ENCODE data around the gene FUT4.
"Not testable (repeated sequence)": the region's sequence is repeated elsewhere in the genome, so short reads cannot be mapped to it uniquely, and the experiment has no call there.

The FUT4 gene

DNA sequence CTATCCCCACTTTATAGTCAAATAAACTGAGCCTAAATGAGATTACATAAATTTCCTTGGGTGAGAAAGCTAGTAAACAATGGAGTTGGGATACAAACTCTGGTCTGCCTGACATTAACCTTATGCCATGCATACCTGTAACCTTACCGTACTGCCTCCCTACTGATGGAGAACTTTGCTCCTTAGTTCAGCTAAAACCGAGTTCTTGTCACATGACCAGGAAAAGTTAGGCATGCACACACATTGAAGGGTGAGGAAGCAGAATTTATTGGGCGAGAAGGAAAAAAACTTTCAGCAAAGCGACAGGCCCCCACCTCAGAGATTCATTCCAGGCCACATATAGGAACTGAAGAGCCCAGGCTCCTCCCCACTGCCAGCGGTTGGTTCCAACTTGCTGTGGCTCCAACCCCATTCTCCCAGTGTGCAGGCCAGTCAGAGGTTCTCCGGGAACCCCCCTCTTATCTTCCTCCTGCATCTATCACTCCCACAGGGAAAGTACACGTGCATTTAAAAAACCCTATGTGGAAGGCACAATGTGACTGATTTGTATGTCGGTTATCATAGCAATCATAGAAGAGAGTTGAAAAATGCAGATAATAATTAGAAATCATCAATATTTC lies 20.2 kb downstream of the FUT4 start:
- H3K4me3 ChIP-seq (ENCODE audit: low read depth, low read length) = no peak overlapping the region

DNA sequence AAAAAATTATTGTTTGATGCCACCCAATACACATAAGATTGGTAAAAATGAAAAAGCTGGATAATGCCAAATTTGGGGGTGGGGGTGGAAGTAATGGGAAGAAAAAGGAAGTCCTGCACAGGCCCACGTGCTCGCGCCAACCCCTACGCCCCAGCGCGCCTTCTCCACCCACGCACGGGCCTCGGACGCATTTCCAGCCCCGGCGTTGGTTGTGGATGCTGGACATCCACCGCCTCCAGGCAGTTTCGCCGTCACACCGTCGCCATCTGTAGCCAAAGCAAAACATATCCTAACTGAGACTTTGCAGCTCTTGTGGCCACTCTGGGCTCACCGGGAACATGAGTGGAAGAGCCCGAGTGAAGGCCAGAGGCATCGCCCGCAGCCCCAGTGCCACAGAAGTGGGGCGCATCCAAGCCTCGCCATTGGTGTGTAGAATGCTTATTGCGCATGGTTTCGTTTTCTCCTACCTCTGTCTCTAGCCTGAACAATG lies 23.5 kb downstream of the FUT4 start, which contains the start of gene PIWIL4:
PIWIL4 (plus strand) TSS at position 188 of the 490 bp plus-strand sequence; CDS start at position 339, 151 bp downstream.
- H3K4me3 ChIP-seq (ENCODE audit: low read depth, low read length) = no peak within 1 kb of the TSS

DNA sequence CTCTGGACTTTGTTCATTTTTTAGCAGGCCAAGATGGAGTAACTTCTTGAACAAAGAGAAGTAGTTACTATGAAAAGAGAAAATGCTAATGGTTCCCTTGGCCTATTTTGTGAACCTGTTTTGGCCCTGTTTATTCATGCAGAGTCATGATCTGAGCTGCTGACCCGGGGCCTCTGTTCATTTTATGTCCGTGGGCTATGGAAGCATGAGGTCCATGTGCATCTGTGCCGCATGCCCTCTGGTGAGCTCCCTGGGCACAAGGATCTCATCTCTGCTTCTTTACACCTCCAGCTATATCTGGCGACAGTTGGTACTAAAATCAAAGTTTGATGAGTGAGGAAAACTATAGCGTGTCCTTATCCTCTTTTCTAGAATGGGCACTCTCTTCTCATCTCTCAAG lies 24.5 kb downstream of the FUT4 start:
- H3K4me3 ChIP-seq (ENCODE audit: low read depth, low read length) = no peak overlapping the region

DNA sequence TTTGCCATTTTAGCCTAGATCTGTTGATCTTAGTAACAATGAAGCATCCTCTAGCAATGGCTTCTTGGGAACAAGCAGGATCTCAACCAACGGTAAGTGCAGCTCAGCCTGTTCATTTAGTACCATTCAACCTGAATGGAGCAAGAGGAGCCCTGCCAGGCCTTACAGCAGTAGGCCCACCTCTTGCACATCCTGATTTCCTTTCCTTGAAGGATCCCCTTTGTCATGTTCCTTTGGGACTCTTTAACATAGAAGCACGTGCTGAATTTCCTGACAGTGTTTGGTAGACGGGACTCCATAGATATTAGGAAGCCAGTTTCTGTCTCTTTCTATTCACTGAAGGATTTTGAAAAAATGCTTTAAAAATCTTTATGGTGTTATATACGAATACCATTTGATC lies 25.0 kb downstream of the FUT4 start:
- no peak overlapping the region for H3K4me3 ChIP-seq (ENCODE audit: low read depth, low read length)

DNA sequence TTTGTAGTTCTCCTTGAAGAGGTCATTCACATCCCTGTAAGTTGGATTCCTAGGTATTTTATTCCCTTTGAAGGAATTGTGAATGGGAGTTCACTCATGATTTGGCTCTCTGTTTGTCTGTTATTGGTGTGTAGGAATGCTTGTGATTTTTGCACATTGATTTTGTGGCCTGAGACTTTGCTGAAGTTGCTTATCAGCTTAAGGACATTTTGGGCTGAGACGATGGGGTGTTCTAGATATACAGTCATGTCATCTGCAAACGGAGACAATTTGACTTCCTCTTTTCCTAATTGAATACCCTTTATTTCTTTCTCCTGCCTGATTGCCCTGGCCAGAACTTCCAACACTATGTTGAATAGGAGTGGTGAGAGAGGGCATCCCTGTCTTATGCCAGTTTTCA lies 29.3 kb downstream of the FUT4 start:
- H3K4me3 ChIP-seq (ENCODE audit: low read depth, low read length) = not testable (repeated sequence)

DNA sequence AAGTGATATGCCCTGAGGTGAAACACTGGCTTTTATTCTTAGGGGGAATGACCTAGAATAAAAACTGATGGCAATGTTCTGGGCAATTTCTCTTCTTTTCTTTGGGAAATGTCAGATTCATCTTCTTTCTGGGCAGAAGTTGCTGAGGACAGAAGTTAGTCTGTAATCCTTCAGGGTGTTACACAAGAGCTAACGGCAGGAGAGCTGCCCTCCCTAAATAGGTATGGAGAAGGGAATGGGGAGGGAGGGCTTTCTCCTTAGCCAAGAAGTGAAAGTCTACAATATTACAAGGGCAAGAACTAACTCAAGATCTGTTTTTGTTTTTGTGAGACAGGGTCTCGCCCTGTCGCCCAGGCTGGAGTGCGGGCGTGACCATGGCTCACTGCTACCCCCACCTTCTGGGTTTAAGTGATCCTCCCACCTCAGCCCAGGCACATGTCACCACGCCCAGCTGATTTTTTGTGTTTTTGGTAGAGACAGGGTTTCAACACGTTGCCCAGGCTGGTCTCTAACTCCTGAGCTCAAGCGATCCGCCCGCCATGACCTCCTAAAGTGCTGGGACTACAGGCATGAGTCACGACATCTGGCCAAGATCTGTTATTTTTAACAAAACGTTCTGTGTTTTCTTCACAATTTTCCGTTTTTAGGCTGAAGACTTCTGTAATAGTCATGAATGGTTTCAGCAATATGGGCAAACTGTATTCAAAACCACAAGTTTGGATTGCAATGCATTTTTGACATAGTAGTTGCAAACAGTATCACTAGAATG lies 30.7 kb downstream of the FUT4 start:
- no peak overlapping the region for H3K4me3 ChIP-seq (ENCODE audit: low read depth, low read length)

DNA sequence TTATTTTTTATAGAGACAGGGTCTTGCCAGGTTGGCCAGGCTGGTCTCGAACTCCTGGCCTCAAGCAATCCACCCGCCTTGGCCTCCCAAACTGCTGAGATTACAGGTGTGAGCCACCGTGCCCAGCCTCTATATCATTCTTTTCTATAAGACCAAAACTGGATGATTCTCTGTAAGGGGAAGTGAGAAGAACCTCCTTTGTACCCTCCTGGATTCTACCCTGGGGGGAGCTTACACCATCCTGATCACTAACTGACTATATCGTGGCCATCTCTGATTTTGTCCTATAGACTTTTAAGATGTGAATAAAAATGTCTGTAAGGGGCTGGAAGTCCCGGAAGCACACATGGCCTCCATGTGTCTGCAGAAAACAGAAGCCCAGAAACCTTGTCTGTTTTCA lies 32.6 kb downstream of the FUT4 start:
- H3K4me3 ChIP-seq (ENCODE audit: low read depth, low read length) = no peak overlapping the region

DNA sequence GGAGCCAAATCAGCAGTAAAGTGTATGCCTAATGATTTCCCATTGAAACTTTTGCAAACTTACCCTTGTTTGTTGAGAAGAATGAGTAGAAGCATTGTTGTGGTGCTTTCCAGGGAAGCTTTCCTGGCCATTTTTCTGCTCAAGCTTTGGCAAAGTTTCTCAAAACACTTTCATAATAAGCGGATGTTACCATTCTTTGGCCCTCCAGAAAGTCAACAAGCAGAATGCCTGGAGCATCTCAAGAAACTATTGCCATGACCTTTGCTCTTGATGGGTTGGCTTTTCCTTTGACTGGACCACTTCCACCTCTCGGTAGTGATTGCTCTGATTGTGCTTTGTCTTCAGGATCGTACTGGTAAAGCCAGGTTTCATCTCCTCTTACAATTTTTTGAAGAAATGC lies 34.1 kb downstream of the FUT4 start:
- H3K4me3 ChIP-seq (ENCODE audit: low read depth, low read length) = no peak overlapping the region

DNA sequence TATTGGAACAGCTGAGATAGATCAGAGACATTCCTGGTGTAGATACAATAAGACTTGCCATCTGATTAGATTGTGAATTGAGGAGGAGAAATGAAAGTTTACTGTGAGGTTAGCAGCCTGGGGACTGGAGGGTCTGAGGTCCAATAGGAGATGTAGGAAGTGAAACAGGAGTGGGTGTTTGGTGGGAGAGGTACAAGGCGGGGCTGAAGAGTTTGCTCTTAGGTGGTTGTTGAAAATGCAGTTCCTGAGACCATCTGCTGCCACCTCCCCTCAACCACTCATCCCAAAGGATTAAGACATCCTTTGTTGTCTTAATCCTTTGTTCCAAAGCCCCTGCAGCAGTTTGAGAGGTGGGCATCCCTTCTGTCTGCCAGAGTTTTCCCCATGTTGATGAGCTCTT lies 38.2 kb downstream of the FUT4 start:
- H3K4me3 ChIP-seq (ENCODE audit: low read depth, low read length) = no peak overlapping the region

DNA sequence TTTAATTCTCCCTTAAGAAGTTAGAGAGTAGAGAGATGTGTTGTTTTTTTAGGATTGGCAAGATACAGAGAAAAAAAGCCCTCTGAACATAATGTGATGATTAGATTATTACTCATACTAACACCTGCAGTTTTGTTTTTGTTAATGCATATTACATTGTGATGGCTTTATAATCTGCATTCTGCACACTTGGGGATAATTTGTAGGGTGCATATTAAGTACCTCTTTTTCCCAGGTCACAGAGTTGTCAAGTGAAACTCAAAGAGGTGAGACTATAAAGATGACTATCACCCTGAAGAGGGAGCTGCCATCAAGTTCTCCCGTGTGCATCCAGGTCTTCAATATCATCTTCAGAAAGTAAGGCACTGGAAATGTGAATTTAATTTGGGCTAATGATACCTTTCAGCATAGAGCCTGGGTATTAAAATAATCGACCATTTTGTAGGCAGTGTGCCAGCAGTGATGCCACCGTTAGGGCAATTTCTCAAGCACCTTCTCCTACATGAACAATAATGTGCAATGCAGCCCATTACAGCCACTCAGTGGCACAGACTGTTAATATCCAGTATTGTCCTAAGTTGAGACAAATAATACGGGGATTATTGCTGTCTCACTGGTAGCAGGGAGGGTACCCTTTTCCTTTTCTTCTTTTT lies 39.6 kb downstream of the FUT4 start:
- H3K4me3 ChIP-seq (ENCODE audit: low read depth, low read length) = no peak overlapping the region

DNA sequence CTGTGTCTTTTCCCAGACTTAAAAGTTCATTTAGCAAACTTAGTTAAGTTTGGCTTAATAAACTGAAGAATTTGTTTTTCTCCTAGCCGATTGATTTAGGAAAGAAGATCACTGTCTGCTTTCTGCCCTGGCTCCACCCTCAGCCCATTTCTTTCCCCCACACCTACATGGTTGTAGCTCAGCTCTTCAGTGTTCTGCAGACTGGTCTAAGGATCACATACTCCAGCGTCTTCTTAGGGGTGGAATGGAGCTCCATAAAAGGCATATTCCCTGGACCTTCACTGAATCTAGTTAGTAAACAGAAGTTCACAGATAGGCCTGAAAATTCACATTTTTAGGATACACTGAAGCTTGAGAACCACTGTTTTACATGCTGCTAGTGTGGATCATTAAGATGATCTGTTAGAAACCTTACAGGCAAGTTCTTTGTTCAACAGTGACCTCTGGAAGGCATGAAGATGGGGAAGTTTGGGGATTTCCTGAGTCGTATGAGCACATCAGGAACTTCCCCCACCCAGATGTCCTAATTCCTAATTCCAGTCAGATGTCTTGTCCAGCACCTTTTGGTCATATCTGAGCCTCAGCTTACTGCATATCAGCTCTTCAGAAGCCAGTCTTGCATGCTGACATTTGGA lies 40.3 kb downstream of the FUT4 start:
- H3K4me3 ChIP-seq (ENCODE audit: low read depth, low read length) = no peak overlapping the region

DNA sequence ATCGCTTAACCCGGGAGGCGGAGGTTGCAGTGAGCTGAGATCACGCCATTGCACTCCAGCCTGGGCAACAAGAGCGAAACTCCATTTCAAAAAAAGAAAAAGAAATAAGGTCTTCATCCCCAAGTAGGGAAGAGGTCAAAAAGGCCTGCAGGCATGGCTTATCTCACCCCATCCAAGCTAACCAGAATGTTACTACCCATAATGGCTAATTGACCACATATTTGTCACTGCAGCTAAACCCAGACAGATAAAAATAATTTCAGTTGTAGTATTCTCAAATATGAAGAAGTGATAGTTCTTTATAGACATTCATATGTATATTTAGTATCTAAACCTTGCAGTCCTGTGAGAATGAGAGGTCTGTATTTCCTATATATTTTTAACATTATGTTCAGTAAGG lies 41.3 kb downstream of the FUT4 start:
- no peak overlapping the region for H3K4me3 ChIP-seq (ENCODE audit: low read depth, low read length)

DNA sequence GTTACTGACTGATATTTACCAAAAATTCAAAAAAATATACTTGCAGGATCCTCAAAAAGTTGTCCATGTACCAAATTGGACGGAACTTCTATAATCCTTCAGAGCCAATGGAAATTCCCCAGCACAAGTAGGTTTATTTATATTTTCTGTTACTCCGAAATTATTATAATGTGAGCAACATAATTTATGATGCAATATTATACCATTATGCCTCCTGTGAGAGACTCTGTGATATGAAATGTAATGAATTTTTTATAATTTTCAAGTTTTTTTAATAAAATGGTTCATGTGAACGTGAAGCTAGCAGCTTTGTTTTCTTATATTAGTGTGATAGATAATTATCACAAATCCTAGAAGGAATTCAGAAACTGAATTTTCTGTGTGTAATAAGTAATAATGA lies 41.7 kb downstream of the FUT4 start:
- no peak overlapping the region for H3K4me3 ChIP-seq (ENCODE audit: low read depth, low read length)

DNA sequence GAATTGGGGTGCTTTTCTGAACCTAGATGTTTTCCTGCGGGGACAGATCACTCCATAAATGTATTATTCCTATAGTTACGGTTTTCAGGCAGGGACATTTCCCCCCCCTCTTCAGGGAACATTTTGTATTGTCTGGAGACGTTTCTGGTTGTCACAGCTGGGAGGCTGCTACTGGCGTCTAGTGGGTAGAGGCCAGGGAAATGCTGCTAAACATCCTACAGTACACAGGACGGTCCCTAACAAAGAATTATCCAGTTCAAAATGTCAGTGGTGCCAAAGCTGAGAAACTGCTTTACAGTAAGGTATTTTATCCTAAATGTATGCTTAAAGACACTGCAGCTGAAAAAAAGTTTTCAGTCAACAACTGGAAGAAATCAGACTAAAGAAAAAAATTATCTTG lies 42.8 kb downstream of the FUT4 start:
- no peak overlapping the region for H3K4me3 ChIP-seq (ENCODE audit: low read depth, low read length)

DNA sequence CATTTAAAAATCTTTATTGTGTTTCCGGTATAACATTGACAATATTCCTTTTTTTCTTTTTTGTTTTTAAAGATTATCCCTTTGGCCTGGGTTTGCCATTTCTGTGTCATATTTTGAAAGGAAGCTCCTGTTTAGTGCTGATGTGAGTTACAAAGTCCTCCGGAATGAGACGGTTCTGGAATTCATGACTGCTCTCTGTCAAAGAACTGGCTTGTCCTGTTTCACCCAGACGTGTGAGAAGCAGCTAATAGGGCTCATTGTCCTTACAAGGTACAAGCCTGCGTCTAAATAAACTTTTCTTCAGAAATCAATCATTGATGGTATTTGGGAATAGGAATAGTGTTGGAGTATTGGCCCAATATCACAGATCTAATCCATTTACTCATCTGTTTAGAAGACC lies 43.3 kb downstream of the FUT4 start:
- no peak overlapping the region for H3K4me3 ChIP-seq (ENCODE audit: low read depth, low read length)

DNA sequence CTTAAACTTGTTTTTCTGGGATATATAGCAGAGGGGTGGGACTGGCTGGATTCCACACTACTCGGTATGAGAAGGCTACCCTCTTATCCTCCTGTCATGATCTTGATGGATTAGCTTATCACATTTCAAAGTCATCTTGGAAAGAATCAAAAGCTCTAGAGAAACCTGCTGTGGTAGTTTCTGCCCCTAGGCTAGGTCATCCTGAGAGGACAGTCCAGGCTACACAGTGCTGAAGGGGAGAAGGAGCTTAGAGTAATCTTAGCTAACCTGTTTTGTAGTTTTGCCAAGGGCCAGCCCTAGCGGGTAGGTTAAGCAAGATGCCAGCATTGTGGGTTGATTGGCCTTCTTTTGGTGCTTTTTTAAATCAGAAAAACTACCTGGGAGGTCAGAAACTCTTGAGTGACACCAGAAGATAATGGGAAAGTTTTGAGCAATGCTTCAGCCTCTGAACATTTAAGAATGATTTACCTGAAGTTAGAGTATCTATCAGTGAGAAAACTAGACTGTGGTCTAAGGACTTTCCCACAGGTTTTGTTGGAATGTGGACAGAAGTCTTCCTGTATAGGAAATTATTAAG lies 44.7 kb downstream of the FUT4 start:
- no peak overlapping the region for H3K4me3 ChIP-seq (ENCODE audit: low read depth, low read length)

DNA sequence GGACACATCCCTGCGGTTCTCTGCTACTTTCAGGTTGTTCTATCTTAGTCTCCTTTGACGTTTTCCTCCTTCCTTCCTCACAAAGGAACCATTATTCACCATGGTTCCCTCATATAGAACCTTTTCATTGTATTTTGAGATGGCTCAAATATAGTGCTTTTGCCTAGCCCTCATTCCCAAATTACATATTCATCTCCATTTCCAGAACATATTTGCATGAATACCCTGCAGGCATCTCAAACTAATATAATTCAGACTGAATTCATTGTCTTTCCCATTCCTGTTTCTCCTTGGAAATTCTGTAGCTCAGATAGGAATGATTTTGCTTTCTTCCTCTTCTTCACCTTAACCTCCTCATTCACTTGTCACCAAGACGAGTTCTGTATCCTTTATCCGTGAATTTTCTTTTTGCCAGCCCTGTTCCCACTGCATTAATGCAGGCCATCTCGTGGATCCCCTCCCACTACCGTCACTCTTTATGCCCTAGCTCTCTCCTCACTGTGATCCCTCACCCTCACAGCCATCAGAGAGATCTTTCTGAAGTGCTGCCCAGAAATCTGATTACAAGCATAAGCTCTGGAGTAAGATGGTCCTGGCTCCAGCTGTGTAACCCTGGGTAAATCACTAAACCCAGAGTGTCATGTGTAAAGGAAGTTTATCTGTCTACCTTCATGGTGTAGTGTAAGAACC lies 46.8 kb downstream of the FUT4 start:
- H3K4me3 ChIP-seq (ENCODE audit: low read depth, low read length) = no peak overlapping the region

DNA sequence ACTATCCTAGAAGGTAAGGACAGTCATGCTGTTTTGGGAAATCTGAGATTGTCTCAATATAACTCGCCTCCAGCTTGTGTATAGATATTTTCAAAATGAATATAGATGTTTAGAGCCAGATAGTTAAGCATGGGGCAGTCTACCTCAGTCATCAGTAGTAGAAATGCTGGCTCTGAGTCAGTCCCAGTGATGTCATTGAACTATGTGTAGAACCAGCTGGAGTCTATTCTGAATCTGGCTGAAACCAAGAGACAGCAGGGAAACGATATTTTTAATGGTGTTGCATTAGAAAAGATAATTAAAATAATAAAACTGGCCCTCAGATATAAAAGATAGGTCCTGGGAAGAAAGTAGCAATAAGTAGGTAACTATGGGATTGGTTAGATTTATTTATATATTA lies 49.3 kb downstream of the FUT4 start:
- no peak overlapping the region for H3K4me3 ChIP-seq (ENCODE audit: low read depth, low read length)

DNA sequence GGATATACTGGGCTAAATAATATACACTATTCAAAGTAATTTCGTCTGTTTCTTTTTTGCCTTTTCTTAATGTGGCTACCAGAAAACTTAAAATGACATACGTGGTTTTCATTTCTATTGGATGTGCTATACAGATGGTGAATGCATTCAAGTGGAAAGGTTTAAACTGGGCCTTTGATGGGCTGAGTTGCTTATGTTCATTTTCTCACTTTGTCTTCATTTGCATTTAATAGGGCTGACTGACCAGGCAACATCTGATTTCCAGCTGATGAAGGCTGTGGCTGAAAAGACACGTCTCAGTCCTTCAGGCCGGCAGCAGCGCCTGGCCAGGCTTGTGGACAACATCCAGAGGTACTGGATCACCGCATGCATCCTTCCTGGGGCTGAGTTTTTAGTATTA lies 51.4 kb downstream of the FUT4 start:
- no peak overlapping the region for H3K4me3 ChIP-seq (ENCODE audit: low read depth, low read length)

DNA sequence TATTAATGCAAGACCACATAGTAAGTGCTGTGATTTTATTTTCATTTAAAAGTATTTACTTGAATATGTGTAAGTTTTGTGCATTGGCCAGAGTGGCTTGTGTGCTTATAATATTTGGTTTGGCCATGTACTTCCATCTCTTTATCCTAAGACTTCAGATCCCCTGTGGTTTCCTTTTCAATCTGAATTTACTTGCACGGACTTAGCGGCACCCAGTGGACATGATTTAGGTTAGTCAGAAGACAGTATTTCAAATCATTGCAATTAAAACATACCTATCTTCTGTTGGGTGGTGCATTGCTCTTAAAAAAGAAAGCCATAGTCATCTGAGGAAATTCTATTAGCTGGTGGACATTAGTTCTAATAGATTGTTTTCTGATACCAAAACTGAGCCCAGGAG lies 54.2 kb downstream of the FUT4 start:
- no peak overlapping the region for H3K4me3 ChIP-seq (ENCODE audit: low read depth, low read length)
